Measurements from ENCODE around the gene LNPEP. TPM values are rescaled to one million over a fixed set of nuclear protein-coding genes. Genes with fewer than 3 reads are reported as not detected.

LNPEP gene
- total and polyA plus RNA-seq, 2 of the 13 experiments (the other 11 are each of a cell fraction or from before 2014, with no cell fraction given) = 8.0 to 16.9 TPM

DNA sequence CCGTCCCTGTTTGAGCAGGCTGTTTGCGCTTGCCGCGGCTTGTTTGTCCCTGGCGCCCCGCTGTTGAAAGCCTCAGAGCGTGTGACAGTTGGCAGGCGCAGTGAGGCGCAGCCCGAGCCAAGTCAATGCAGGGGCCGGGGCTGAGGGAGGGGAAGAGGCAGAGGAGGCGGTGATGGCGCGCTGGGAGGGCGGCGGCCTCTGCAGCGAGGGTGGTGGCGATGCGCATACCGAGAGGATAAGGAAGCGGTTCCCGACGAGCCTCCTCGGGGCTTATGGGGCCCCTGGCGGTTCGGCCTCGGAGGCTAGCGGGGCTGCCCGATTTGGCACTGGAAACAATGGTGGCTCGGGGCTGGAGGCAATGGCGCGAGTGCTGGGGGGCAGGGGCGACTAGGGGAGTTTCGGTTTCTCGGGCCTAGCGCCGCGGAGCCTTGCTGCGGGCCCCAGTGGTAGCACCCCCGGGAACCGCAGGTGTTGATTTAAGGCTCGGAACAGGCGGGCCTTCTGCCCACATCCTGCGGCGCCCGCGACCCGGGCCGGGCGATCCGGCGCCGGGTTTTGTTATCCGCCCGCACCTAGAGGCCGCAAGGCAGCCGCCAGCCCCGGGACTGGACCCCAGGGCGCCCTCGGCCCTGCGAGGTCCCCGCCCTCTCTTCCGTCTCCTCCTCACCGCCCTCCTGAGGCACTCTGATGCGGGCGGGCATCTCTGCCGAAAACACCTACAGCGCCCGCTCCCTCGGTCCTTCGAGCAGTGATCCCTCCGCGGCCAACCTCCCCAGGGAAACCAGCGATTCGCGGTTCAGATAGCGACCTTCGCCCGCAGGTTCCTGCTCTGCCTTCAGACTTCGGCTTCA lies 947 bp upstream of the LNPEP start (continued):
- TF ChIP-seq ZNF75D (CRISPR knock-in tag; IDR thresholded peaks at IDR 0.05; ENCODE audit: borderline replicate concordance) = no peak
- TF ChIP-seq MTA1 (CRISPR knock-in tag; IDR thresholded peaks at IDR 0.05; ENCODE audit: borderline replicate concordance) = peak; percentile 89
- TF ChIP-seq, protein P1, sequence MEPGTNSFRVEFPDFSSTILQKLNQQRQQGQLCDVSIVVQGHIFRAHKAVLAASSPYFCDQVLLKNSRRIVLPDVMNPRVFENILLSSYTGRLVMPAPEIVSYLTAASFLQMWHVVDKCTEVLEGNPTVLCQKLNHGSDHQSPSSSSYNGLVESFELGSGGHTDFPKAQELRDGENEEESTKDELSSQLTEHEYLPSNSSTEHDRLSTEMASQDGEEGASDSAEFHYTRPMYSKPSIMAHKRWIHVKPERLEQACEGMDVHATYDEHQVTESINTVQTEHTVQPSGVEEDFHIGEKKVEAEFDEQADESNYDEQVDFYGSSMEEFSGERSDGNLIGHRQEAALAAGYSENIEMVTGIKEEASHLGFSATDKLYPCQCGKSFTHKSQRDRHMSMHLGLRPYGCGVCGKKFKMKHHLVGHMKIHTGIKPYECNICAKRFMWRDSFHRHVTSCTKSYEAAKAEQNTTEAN (CRISPR knock-in tag; conservative IDR thresholded peaks at IDR 0.05) = peak; percentile 40; the same call in 1 of the 2 replicates
- TF ChIP-seq BORCS8-MEF2B (CRISPR knock-in tag; IDR thresholded peaks at IDR 0.05) = no peak
- no peak for TF ChIP-seq PTBP1 (IDR thresholded peaks at IDR 0.05; ENCODE audit: low read depth, low read length, poor library complexity, severe bottlenecking)
- TF ChIP-seq IKZF4 (CRISPR knock-in tag; IDR thresholded peaks at IDR 0.05; ENCODE audit: borderline replicate concordance, low read depth, not compliant biosample characterization) = peak; percentile 53
- TF ChIP-seq REL (CRISPR knock-in tag; conservative IDR thresholded peaks at IDR 0.05) = peak; percentile 30; the same call in 1 of the 2 replicates
- TF ChIP-seq ZNF282 (IDR thresholded peaks at IDR 0.05; ENCODE audit: partially characterized antibody) = no peak
- TF ChIP-seq, protein P2, sequence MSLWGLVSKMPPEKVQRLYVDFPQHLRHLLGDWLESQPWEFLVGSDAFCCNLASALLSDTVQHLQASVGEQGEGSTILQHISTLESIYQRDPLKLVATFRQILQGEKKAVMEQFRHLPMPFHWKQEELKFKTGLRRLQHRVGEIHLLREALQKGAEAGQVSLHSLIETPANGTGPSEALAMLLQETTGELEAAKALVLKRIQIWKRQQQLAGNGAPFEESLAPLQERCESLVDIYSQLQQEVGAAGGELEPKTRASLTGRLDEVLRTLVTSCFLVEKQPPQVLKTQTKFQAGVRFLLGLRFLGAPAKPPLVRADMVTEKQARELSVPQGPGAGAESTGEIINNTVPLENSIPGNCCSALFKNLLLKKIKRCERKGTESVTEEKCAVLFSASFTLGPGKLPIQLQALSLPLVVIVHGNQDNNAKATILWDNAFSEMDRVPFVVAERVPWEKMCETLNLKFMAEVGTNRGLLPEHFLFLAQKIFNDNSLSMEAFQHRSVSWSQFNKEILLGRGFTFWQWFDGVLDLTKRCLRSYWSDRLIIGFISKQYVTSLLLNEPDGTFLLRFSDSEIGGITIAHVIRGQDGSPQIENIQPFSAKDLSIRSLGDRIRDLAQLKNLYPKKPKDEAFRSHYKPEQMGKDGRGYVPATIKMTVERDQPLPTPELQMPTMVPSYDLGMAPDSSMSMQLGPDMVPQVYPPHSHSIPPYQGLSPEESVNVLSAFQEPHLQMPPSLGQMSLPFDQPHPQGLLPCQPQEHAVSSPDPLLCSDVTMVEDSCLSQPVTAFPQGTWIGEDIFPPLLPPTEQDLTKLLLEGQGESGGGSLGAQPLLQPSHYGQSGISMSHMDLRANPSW (CRISPR knock-in tag; IDR thresholded peaks at IDR 0.05; ENCODE audit: borderline replicate concordance) = no peak; the same call in 1 of the 2 replicates
- TF ChIP-seq, protein P3, sequence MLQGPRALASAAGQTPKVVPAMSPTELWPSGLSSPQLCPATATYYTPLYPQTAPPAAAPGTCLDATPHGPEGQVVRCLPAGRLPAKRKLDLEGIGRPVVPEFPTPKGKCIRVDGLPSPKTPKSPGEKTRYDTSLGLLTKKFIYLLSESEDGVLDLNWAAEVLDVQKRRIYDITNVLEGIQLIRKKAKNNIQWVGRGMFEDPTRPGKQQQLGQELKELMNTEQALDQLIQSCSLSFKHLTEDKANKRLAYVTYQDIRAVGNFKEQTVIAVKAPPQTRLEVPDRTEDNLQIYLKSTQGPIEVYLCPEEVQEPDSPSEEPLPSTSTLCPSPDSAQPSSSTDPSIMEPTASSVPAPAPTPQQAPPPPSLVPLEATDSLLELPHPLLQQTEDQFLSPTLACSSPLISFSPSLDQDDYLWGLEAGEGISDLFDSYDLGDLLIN (CRISPR knock-in tag; IDR thresholded peaks at IDR 0.05; ENCODE audit: borderline replicate concordance) = no peak; the same call in 1 of the 2 replicates
- no peak for TF ChIP-seq ZNF720 (CRISPR knock-in tag; IDR thresholded peaks at IDR 0.05)
- TF ChIP-seq, protein P4, sequence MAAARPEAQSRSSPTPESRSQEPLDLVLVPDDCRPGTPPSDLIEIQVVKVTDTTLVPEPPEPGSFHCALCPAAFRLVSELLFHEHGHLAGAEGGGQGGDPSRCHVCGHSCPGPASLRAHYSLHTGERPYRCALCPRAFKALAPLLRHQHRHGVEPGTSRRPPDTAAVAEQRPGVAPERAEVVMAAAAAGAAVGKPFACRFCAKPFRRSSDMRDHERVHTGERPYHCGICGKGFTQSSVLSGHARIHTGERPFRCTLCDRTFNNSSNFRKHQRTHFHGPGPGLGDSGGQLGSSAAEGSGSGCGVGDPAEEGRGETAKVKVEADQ (CRISPR knock-in tag; IDR thresholded peaks at IDR 0.05; ENCODE audit: borderline replicate concordance) = peak; percentile 80
- peak; percentile 73 for TF ChIP-seq ZNF878 (CRISPR knock-in tag; IDR thresholded peaks at IDR 0.05)
- TF ChIP-seq STAT5B (CRISPR knock-in tag; IDR thresholded peaks at IDR 0.05) = no peak
- no peak for TF ChIP-seq ZNF672 (CRISPR knock-in tag; IDR thresholded peaks at IDR 0.05)
- TF ChIP-seq MAFG (CRISPR knock-in tag; IDR thresholded peaks at IDR 0.05) = no peak
- peak; percentile 65 for TF ChIP-seq BCL6 (CRISPR knock-in tag; IDR thresholded peaks at IDR 0.05)
- TF ChIP-seq HNRNPLL (IDR thresholded peaks at IDR 0.05; ENCODE audit: low read depth, low read length, poor library complexity, severe bottlenecking) = peak; percentile 64
- TF ChIP-seq ZNF556 (CRISPR knock-in tag; IDR thresholded peaks at IDR 0.05; ENCODE audit: borderline replicate concordance) = peak; percentile 65; the same call in 1 of the 2 replicates
- TF ChIP-seq AGO1 (IDR thresholded peaks at IDR 0.05; ENCODE audit: low read depth, low read length, poor library complexity, severe bottlenecking) = peak; percentile 48
- no peak for TF ChIP-seq CAMTA2 (CRISPR knock-in tag; IDR thresholded peaks at IDR 0.05; ENCODE audit: borderline replicate concordance)

Measured in HepG2 (cell line).